Hematopoietic multipotent progenitor cell treated with erythropoietin and hydrocortisone succinate and interleukin-3 and kit ligand, for 4 days (in vitro differentiated cells): ENCODE data around the gene ACTC1.
A peak's percentile ranks its signal among the peaks of the same experiment; 100 is the strongest.

Experiments
- DNase-seq: peaks from one replicate; pipeline ENCODE4 v3.0.0-alpha.2; 2015

Gene ACTC1

GRCh38 chr15:34795267-34796081 lies at the start of gene ACTC1:
ACTC1 (minus strand) TSS chr15:34795549; CDS start chr15:34794808, 741 bp downstream.
- DNase-seq = peak; percentile 26

GRCh38 chr15:34841262-34841725 lies 45.9 kb upstream of the ACTC1 start:
- no peak for DNase-seq

GRCh38 chr15:34838282-34838681 lies 42.9 kb upstream of the ACTC1 start:
- no peak for DNase-seq

- DNase-seq = no peak
These were observed 42.1 kb upstream of the ACTC1 start for GRCh38 chr15:34837246-34838016.

- DNase-seq = no peak
These were observed 33.0 kb upstream of the ACTC1 start for GRCh38 chr15:34828145-34828911.

- no peak for DNase-seq
These were observed 26.5 kb upstream of the ACTC1 start for GRCh38 chr15:34821831-34822230.

GRCh38 chr15:34820110-34820509 lies 24.8 kb upstream of the ACTC1 start:
- no peak for DNase-seq

GRCh38 chr15:34818526-34818925 lies 23.2 kb upstream of the ACTC1 start:
- no peak for DNase-seq

GRCh38 chr15:34815836-34816235 lies 20.5 kb upstream of the ACTC1 start:
- no peak for DNase-seq

- DNase-seq = no peak
These were observed 18.3 kb upstream of the ACTC1 start for GRCh38 chr15:34813446-34814190.

GRCh38 chr15:34812868-34813365 lies 17.6 kb upstream of the ACTC1 start:
- DNase-seq = peak; percentile 5

- no peak for DNase-seq
These were observed 17.0 kb upstream of the ACTC1 start for GRCh38 chr15:34812369-34812768.

- DNase-seq = no peak
These were observed 15.2 kb upstream of the ACTC1 start for GRCh38 chr15:34810443-34811129.

GRCh38 chr15:34809186-34809585 lies 13.8 kb upstream of the ACTC1 start:
- no peak for DNase-seq

- no peak for DNase-seq
These were observed 12.7 kb upstream of the ACTC1 start for GRCh38 chr15:34808016-34808415.

- peak; percentile 11 for DNase-seq
These were observed 11.9 kb upstream of the ACTC1 start for GRCh38 chr15:34807241-34807640.

GRCh38 chr15:34804776-34805175 lies 9.4 kb upstream of the ACTC1 start:
- DNase-seq = no peak

GRCh38 chr15:34804113-34804512 lies 8.8 kb upstream of the ACTC1 start:
- DNase-seq = no peak

GRCh38 chr15:34802803-34803750 lies 7.7 kb upstream of the ACTC1 start:
- DNase-seq = no peak

- no peak for DNase-seq
These were observed 7.0 kb upstream of the ACTC1 start for GRCh38 chr15:34802371-34802770.
